H1 (cell line): ENCODE measurements around the gene SEPTIN5. TPM values are rescaled to one million over a fixed set of nuclear protein-coding genes. Genes with fewer than 3 reads are reported as not detected.
A peak's percentile ranks its signal among the peaks of the same experiment; 100 is the strongest.

Source experiments
- CTCF ChIA-PET: fragments of 300-600 bp; sonication (Branson Sonifier 250); formaldehyde crosslinking; loops from one replicate; lab custom pipeline; 2021; ENCODE audit not compliant: partially characterized antibody; lab: Charles Lee
- POLR2A ChIA-PET: fragments of 300-600 bp; sonication (Branson Sonifier 250); formaldehyde crosslinking; loops from one replicate; lab custom pipeline; 2021; ENCODE audit warnings: inconsistent platforms; ENCODE audit not compliant: partially characterized antibody; lab: Charles Lee
- DNase-seq, 2 experiments: peaks; one replicate each; pipeline versions ENCODE4 v3.0.0 to v3.0.0-alpha.2; 2010 to 2022; ENCODE audit warnings: low spot score in 2 of 2, low read depth in 1 of 2, mixed read lengths in 1 of 2
- FAIRE-seq: peaks from 2 replicates; lab custom pipeline; 2011; peaks lifted over from hg19 to GRCh38; lab: Jason Lieb, UNC
- H2AFZ ChIP-seq: 2 replicates; pipeline ENCODE4 v1.8.1; 2012; ENCODE audit warnings: low read length, inconsistent platforms
- H2AK5ac ChIP-seq: 2 replicates; pipeline ENCODE4 v1.6.1; 2013; ENCODE audit warnings: low read depth, low read length
- H2BK120ac ChIP-seq: replicated peaks from 2 replicates; pipeline ENCODE3; 2013; ENCODE audit warnings: low read depth, low read length, inconsistent platforms
- H2BK12ac ChIP-seq: 2 replicates; pipeline ENCODE4 v1.6.1; 2013; ENCODE audit warnings: low read depth, low read length
- H2BK15ac ChIP-seq: 2 replicates; pipeline ENCODE4 v1.6.1; 2013; ENCODE audit warnings: low read length
- H2BK20ac ChIP-seq: 2 replicates; pipeline ENCODE4 v1.6.1; 2013; ENCODE audit warnings: low read length
- H2BK5ac ChIP-seq: 2 replicates; pipeline ENCODE4 v1.6.1; 2013; ENCODE audit warnings: low read depth, low read length
- H3K14ac ChIP-seq: 2 replicates; pipeline ENCODE4 v1.6.1; 2013; ENCODE audit warnings: inconsistent platforms; ENCODE audit not compliant: insufficient read length
- H3K18ac ChIP-seq: 2 replicates; pipeline ENCODE4 v1.6.1; 2013; ENCODE audit warnings: low read length; ENCODE audit errors: extremely low read depth
- H3K23ac ChIP-seq: 2 replicates; pipeline ENCODE4 v1.6.1; 2013; ENCODE audit warnings: inconsistent platforms; ENCODE audit not compliant: insufficient read length
- H3K23me2 ChIP-seq: 2 replicates; pipeline ENCODE4 v1.6.1; 2013; ENCODE audit warnings: low read depth, low read length
- H3K27ac ChIP-seq: 2 replicates; pipeline ENCODE4 v1.6.1; 2011; ENCODE audit warnings: low read depth, low read length, inconsistent platforms
- H3K27me3 ChIP-seq, 4 experiments: replicated peaks in 1 of 4; 1 replicate in 1 of 4; 2 replicates in 3 of 4; pipeline versions ENCODE4 v1.6.1 to v1.8.1; 2011 to 2013; ENCODE audit warnings: low read length in 3 of 4, mild to moderate bottlenecking in 3 of 4, inconsistent platforms in 2 of 4, mixed read lengths in 2 of 4, moderate library complexity in 1 of 4; ENCODE audit not compliant: control insufficient read depth in 3 of 4, insufficient read depth in 3 of 4; ENCODE audit errors: extremely low read depth in 1 of 4
- H3K36me3 ChIP-seq, 4 experiments: 2 replicates each; pipeline versions ENCODE4 v1.6.1 to v1.8.1; 2011 to 2013; ENCODE audit warnings: mild to moderate bottlenecking in 4 of 4, low read length in 3 of 4, moderate library complexity in 2 of 4, control low read depth in 1 of 4, inconsistent platforms in 1 of 4; ENCODE audit not compliant: insufficient read depth in 4 of 4, control insufficient read depth in 2 of 4
- H3K4ac ChIP-seq: replicated peaks from 2 replicates; pipeline ENCODE3; 2013; ENCODE audit warnings: low read length, low read depth, mixed read lengths, inconsistent platforms; ENCODE audit not compliant: insufficient read length
- H3K4me1 ChIP-seq, 4 experiments: replicated peaks in 1 of 4; 1 replicate in 1 of 4; 2 replicates in 3 of 4; pipeline versions ENCODE4 v1.6.1 to v1.8.1; 2011 to 2013; ENCODE audit warnings: low read length in 3 of 4, inconsistent platforms in 2 of 4, mixed read lengths in 1 of 4; ENCODE audit not compliant: insufficient read depth in 4 of 4, control insufficient read depth in 3 of 4
- H3K4me2 ChIP-seq, 2 experiments: 2 replicates each; pipeline versions ENCODE4 v1.6.1 to v1.8.1; 2011 to 2013; ENCODE audit warnings: low read depth in 2 of 2, low read length in 2 of 2, control low read depth in 1 of 2, inconsistent platforms in 1 of 2, mild to moderate bottlenecking in 1 of 2; ENCODE audit not compliant: insufficient read depth in 1 of 2
- H3K4me3 ChIP-seq, 4 experiments: fragments of 200-600, 300-600 bp in 1 of 4; sonication (generic), shearing (Covaris generic), sonication (Bioruptor Twin) in 1 of 4; 2 replicates each; pipeline versions ENCODE4 v1.5.1 to v1.8.1; 2011 to 2016; ENCODE audit warnings: low read length in 4 of 4, low read depth in 3 of 4, control low read depth in 2 of 4, inconsistent platforms in 2 of 4, mild to moderate bottlenecking in 2 of 4, mixed read lengths in 1 of 4, moderate library complexity in 1 of 4; ENCODE audit not compliant: insufficient read depth in 2 of 4; ENCODE audit errors: extremely low read depth in 1 of 4
- H3K56ac ChIP-seq: replicated peaks from 2 replicates; pipeline ENCODE3; 2013; ENCODE audit warnings: low read depth, mild to moderate bottlenecking, mixed read lengths, low read length, inconsistent platforms; ENCODE audit not compliant: insufficient read length
- H3K79me1 ChIP-seq: 2 replicates; pipeline ENCODE4 v1.6.1; 2013; ENCODE audit warnings: low read depth, low read length, control low read depth
- H3K79me2 ChIP-seq, 2 experiments: 2 replicates each; pipeline versions ENCODE4 v1.6.1 to v1.8.1; 2012 to 2013; ENCODE audit warnings: low read length in 2 of 2, mild to moderate bottlenecking in 2 of 2, inconsistent platforms in 1 of 2; ENCODE audit not compliant: insufficient read depth in 2 of 2, control insufficient read depth in 1 of 2
- H3K9ac ChIP-seq, 4 experiments: replicated peaks in 1 of 4; 1 replicate in 1 of 4; 2 replicates in 3 of 4; pipeline versions ENCODE4 v1.6.1 to v1.8.1; 2011 to 2013; ENCODE audit warnings: low read depth in 3 of 4, low read length in 3 of 4, control low read depth in 2 of 4, mild to moderate bottlenecking in 2 of 4, moderate library complexity in 2 of 4, inconsistent platforms in 1 of 4; ENCODE audit errors: extremely low read depth in 1 of 4
- H3K9me3 ChIP-seq, 2 experiments: 2 replicates each; pipeline versions ENCODE4 v1.6.1 to v1.8.1; 2012 to 2013; ENCODE audit warnings: mild to moderate bottlenecking in 2 of 2, moderate library complexity in 2 of 2, control low read depth in 1 of 2, inconsistent platforms in 1 of 2, low read depth in 1 of 2, low read length in 1 of 2, mixed read lengths in 1 of 2; ENCODE audit not compliant: insufficient read depth in 2 of 2
- H4K20me1 ChIP-seq, 2 experiments: replicated peaks in 1 of 2; 2 replicates each; pipeline versions ENCODE3 to v1.8.1; 2011 to 2013; ENCODE audit warnings: inconsistent platforms in 2 of 2, low read length in 2 of 2, mild to moderate bottlenecking in 1 of 2; ENCODE audit not compliant: insufficient read depth in 2 of 2, control insufficient read depth in 1 of 2
- H4K5ac ChIP-seq: 2 replicates; pipeline ENCODE4 v1.6.1; 2013; ENCODE audit warnings: low read length, low read depth, mixed read lengths, inconsistent platforms; ENCODE audit not compliant: insufficient read length
- H4K8ac ChIP-seq: 2 replicates; pipeline ENCODE4 v1.8.0; 2013; ENCODE audit warnings: mild to moderate bottlenecking, moderate library complexity, low read length, inconsistent platforms; ENCODE audit not compliant: insufficient read depth; ENCODE audit errors: extremely low read depth
- H4K91ac ChIP-seq: replicated peaks from 2 replicates; pipeline ENCODE3; 2013; ENCODE audit warnings: low read length, mixed read lengths, inconsistent platforms; ENCODE audit not compliant: insufficient read length
- ATF3 ChIP-seq: IDR thresholded peaks from 2 replicates; pipeline ENCODE4 v1.6.1; 2011; ENCODE audit warnings: low read depth, mild to moderate bottlenecking, low read length; ENCODE audit not compliant: insufficient read depth
- CBX8 ChIP-seq: fragments of 300-800, 300-1000 bp; sonication (generic); IDR thresholded peaks from 2 replicates; pipeline ENCODE4 v1.7.1; 2016; ENCODE audit warnings: low read depth, low read length, borderline replicate concordance
- EZH2 ChIP-seq: fragments of 200-600 bp; sonication (generic); IDR thresholded peaks from 2 replicates; pipeline ENCODE4 v1.7.1; 2012; ENCODE audit warnings: low read depth, mild to moderate bottlenecking, moderate library complexity, low read length, inconsistent platforms; ENCODE audit not compliant: severe bottlenecking
- GABPA ChIP-seq: IDR thresholded peaks from 2 replicates; pipeline ENCODE4 v1.6.1; 2011; ENCODE audit warnings: mild to moderate bottlenecking, low read length, moderate library complexity, borderline replicate concordance; ENCODE audit not compliant: insufficient read depth
- MAX ChIP-seq: IDR thresholded peaks from 2 replicates; pipeline ENCODE4 v1.6.1; 2012; ENCODE audit warnings: inconsistent platforms
- RNF2 ChIP-seq: fragments of 200-900, 300-1000 bp; sonication (generic); IDR thresholded peaks from 2 replicates; pipeline ENCODE4 v1.7.1; 2016; ENCODE audit warnings: borderline replicate concordance, low read depth, mild to moderate bottlenecking, antibody characterized with exemption, low read length; ENCODE audit not compliant: poor library complexity, severe bottlenecking; ENCODE audit errors: missing control alignments
- SUZ12 ChIP-seq: fragments of 200-600 bp; sonication (generic); IDR thresholded peaks from 2 replicates; pipeline ENCODE4 v1.6.1; 2012; ENCODE audit warnings: mild to moderate bottlenecking, inconsistent platforms, low read length, moderate library complexity, mixed read lengths
- WGBS, 2 experiments: shearing (Covaris generic) in 1 of 2; methylation state at CpG; one replicate each; pipeline versions ENCODE4 v1.1.6 to v1.1.7; 2013 to 2015; ENCODE audit warnings: low lambda C conversion rate in 2 of 2, mixed read lengths in 2 of 2, inconsistent platforms in 1 of 2, low coverage in 1 of 2, missing lambda C conversion rate in 1 of 2; ENCODE audit not compliant: insufficient replicate concordance in 2 of 2, insufficient coverage in 1 of 2, insufficient read length in 1 of 2; ENCODE audit errors: extremely low coverage in 1 of 2, missing lambda C conversion rate in 1 of 2; 5-methylcytosine and 5-hydroxymethylcytosine counted together
- polyA plus RNA-seq, 7 experiments: library from polyadenylated mRNA; depleted of rRNA in 3 of 7; stranded (reverse) in 5 of 7; unstranded in 2 of 7; fragments of >200 nt in 5 of 7; fragments of 200-250 nt in 2 of 7; gene quantifications; 1 replicate in 5 of 7; 2 replicates in 1 of 7; 4 replicates in 1 of 7; pipeline versions ENCODE4 v1.2.1 to v1.2.3, GENCODE V29; 2011 to 2013; ENCODE audit warnings: missing spikeins in 2 of 7, mixed read lengths in 2 of 7
- total RNA-seq: library from RNA; stranded (reverse); fragmentation: NEBNext Ultra II Directional; extraction: Animal tissue kit (Norgen Biotek cat#: 25700); gene quantifications from 2 replicates; pipeline ENCODE4 v1.2.1, GENCODE V29; 2021

SEPTIN5 gene
- total and polyA plus RNA-seq, 2 of the 8 experiments (the other 6 are each of a cell fraction or from before 2014, with no cell fraction given): 6.0 to 8.6 TPM

GRCh38 chr22:19757985-19758895 is 43.9 kb downstream of the SEPTIN5 start:
- peak overlapping the region; percentile 8 to 51; a peak in 3 of 4 replicates for H3K4me2 ChIP-seq
- no peaks in the 10 kb centered on the region; the same call in 1 of the 2 replicates for H3K23me2 ChIP-seq
- H3K36me3 ChIP-seq: peaks cover 0 to 20% (median 0%) of the 10 kb centered on the region in 4 experiments; a peak in 1 of 8 replicates
- peaks cover 0 to 52% (median 26%) of the 10 kb centered on the region in 4 experiments; a peak in 5 of 7 replicates for H3K4me1 ChIP-seq
- H2AK5ac ChIP-seq: no peak overlapping the region
- H2BK12ac ChIP-seq: peak overlapping the region; percentile 60; the same call in 1 of the 2 replicates
- FAIRE-seq (no peak), DNase-seq (peak in 1 of 2 experiments; percentile 72)
- no peak overlapping the region for H3K4ac ChIP-seq
- H2BK120ac ChIP-seq: no peak overlapping the region
- no peaks in the 10 kb centered on the region for H3K79me1 ChIP-seq
- no peak overlapping the region for H3K9ac ChIP-seq
- H3K56ac ChIP-seq: no peak overlapping the region
- H3K14ac ChIP-seq: no peak overlapping the region
- peak overlapping the region in 1 of 4 experiments; percentile 23; a peak in 2 of 8 replicates for H3K4me3 ChIP-seq
- peak overlapping the region; percentile 72; the same call in 1 of the 2 replicates for H2BK20ac ChIP-seq
- H2BK15ac ChIP-seq: peak overlapping the region; percentile 88; the same call in 1 of the 2 replicates
- H3K9me3 ChIP-seq: no peaks in the 10 kb centered on the region
- no peak overlapping the region; the same call in 1 of the 2 replicates for H2BK5ac ChIP-seq
- no peak overlapping the region for H4K5ac ChIP-seq
- H2AFZ ChIP-seq: no peak overlapping the region
- POLR2A ChIA-PET: interaction anchor here (0.8 to 3.8 kb wide), 2 partner anchors 7 to 15 kb away, joined by 3 to 21 read pairs; no protein-coding TSS in a partner anchor
- H3K27ac ChIP-seq: no peak overlapping the region
- WGBS, 2 experiments: 16% methylated on average over 26 of the region's 43 CpGs; no CpG with 5 or more reads in 1 of the 2 experiments
- peaks cover 88 to 97% (median 93%) of the 10 kb centered on the region in 4 experiments for H3K27me3 ChIP-seq
- H3K23ac ChIP-seq: no peak overlapping the region
- no peak overlapping the region for H4K8ac ChIP-seq
- TF ChIP-seq EZH2: peak; percentile 81
- peak; percentile 8 for TF ChIP-seq RNF2
- 0 out of 2 replicates have a peak, but pooled peaks have one; percentile 11 for TF ChIP-seq CBX8
- peak; percentile 14; the same call in 1 of the 2 replicates for TF ChIP-seq MAX
- TF ChIP-seq SUZ12: peak; percentile 55; the same call in 1 of the 2 replicates
- no peak for TF ChIP-seq GABPA
- no peak for TF ChIP-seq ATF3
- CTCF ChIA-PET: interaction anchor here (0.6 to 16.5 kb wide), 14 partner anchors 9 to 195 kb away, joined by 3 to 168 read pairs (median 4); partner anchors contain the start of gene GP1BB
- no peaks in the 10 kb centered on the region for H3K79me2 ChIP-seq
- 0 out of 2 replicates have a peak overlapping the region, but pooled peaks have one; percentile 32 for H3K18ac ChIP-seq
- H4K91ac ChIP-seq: no peak overlapping the region
- H4K20me1 ChIP-seq: peaks cover 24 to 37% of the 10 kb centered on the region in 2 experiments
